Colonic mucosa (tissue), 4 donors: ENCODE results near the gene DCLK1. TPM values are rescaled to one million over a fixed set of nuclear protein-coding genes. Genes with fewer than 3 reads are reported as not detected.

ENCODE experiments used
- DNase-seq: peaks from one replicate; pipeline ENCODE4 v3.0.0-alpha.2; 2020
- H3K27ac ChIP-seq: fragments of 200-600 bp; one replicate; pipeline ENCODE4 v1.8.0; 2021
- H3K27me3 ChIP-seq: fragments of 200-600 bp; one replicate; pipeline ENCODE4 v1.8.0; 2021
- H3K36me3 ChIP-seq: fragments of 200-600 bp; one replicate; pipeline ENCODE4 v1.8.0; 2021
- H3K4me1 ChIP-seq: fragments of 200-600 bp; one replicate; pipeline ENCODE4 v1.8.0; 2021; ENCODE audit warnings: mild to moderate bottlenecking
- H3K4me3 ChIP-seq: fragments of 200-600 bp; one replicate; pipeline ENCODE4 v1.8.0; 2021
- H3K9ac ChIP-seq, 2 donors: one replicate each; pipeline ENCODE4 v1.7.0; 2013; ENCODE audit warnings: control low read depth in 2 of 2, low read depth in 2 of 2, low read length in 2 of 2
- H3K9me3 ChIP-seq: fragments of 200-600 bp; one replicate; pipeline ENCODE4 v1.8.0; 2021
- CTCF ChIP-seq: fragments of 200-600 bp; IDR thresholded peaks from one replicate; pipeline ENCODE4 v1.8.0; 2022; ENCODE audit warnings: antibody characterized with exemption, mild to moderate bottlenecking
- intact Hi-C: fragments of 100-400 bp; cut with DNase I; formaldehyde crosslinking; loops from one replicate; pipeline ENCODE4 v1.14.1; 2022
- total RNA-seq, 2 donors: library from RNA; stranded (reverse); fragmentation: NEBNext Ultra II Directional in 1 of 2; extraction: Animal tissue kit (Norgen Biotek cat#: 25700) in 1 of 2; gene quantifications; one replicate each; pipeline ENCODE4 v1.2.1, GENCODE V29; 2021
- donor health status: healthy.
- donor health status: DM: no; HTN: no; CAD: no.
- donor health status: DM: no; HTN: no; CAD: no.

DCLK1 gene
- total RNA-seq, 2 donors from 2014 or later: 1.5 to 5.0 TPM

DNA sequence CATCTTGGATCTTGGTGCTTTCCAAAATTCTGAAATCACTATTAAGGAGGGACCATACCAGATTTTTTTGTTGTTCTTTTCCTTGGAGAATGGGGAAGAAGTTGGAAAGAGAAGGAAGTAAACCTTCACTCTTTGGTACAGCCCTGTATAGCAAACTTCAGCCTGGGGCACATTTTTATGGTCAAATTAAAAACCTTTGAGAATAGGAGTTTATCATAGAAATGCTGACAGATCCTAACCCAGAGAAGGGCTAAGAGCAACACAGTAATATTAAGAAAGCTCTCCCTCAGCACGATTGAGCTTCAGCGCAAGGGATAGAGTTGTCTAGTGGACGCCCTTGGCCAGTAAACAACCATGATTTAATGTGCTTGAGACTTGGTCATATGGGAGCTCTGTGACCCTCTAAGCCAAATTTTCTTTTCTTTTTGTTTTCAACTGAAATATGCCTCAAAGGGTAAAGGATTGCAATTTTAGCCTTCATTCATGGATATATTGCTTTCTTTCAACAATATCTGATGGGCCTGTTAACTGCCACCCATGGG, 360.4 kb downstream of the DCLK1 start:
- no peaks in the 10 kb centered on the region for H3K9me3 ChIP-seq
- H3K9ac ChIP-seq: no peak overlapping the region
- no peaks in the 10 kb centered on the region for H3K36me3 ChIP-seq
- H3K4me1 ChIP-seq: no peaks in the 10 kb centered on the region
- no peak overlapping the region for H3K4me3 ChIP-seq
- no peak for TF ChIP-seq CTCF
- intact Hi-C loops: no loop called here
- H3K27me3 ChIP-seq: no peaks in the 10 kb centered on the region
- no peak overlapping the region for H3K27ac ChIP-seq
- no peak for DNase-seq

DNA sequence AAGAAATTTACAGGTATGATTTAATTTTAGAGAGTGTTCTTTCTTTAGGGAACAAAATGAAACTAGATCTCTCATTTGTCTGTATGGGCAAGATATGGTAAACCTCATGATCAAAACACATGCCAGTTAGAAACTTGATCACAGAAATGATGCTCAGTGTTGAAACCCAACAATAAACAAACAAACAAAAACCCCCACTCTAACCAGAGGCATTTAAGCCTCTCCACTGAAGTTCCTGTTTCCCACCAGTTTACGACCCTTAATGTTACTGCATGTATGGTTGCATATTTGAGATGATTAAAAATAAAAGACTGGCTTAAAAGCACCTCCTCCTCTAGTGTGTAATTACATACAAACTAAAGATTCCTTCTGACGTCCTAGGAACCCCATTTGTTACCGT, 361.4 kb downstream of the DCLK1 start:
- DNase-seq: no peak
- TF ChIP-seq CTCF: no peak
- intact Hi-C loops: no loop called here

GRCh38 chr13:35768551-35768950, 362.6 kb downstream of the DCLK1 start:
- no peak for TF ChIP-seq CTCF
- no peaks in the 10 kb centered on the region for H3K27me3 ChIP-seq
- H3K27ac ChIP-seq: no peak overlapping the region
- H3K9ac ChIP-seq: no peak overlapping the region
- intact Hi-C loops: no loop called here
- no peak overlapping the region for H3K4me3 ChIP-seq
- H3K36me3 ChIP-seq: no peaks in the 10 kb centered on the region
- H3K9me3 ChIP-seq: no peaks in the 10 kb centered on the region
- DNase-seq: no peak
- no peaks in the 10 kb centered on the region for H3K4me1 ChIP-seq

More for the DNA sequence above, 361.4 kb downstream of the DCLK1 start:
- Histone ChIP-seq H3K4me1 (no peaks in the 10 kb centered on the region), H3K27me3 (no peaks in the 10 kb centered on the region), H3K27ac (no peak overlapping the region), H3K9me3 (no peaks in the 10 kb centered on the region), H3K9ac (no peak overlapping the region), H3K36me3 (no peaks in the 10 kb centered on the region), H3K4me3 (no peak overlapping the region)

DNA sequence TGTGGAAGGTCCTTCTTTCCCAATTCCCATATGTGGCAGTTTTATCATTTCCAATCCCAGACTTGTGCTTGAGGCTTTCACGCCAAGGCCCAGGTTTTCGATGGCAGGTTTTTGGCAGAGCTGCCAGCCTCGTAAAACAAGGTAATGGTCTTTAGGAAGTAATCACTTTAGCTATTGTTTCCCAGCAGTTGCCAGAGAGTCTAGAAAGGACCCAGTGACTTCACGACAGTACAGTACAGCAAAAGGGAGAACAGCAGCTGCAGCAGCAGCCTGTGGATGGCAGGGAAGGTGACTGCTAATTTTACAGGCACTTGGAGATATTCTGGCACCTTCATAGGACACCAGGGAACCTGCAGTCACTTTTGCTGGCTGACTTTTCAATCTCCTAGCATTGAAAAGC, 363.1 kb downstream of the DCLK1 start:
- Histone ChIP-seq H3K36me3 (no peaks in the 10 kb centered on the region), H3K9ac (no peak overlapping the region), H3K9me3 (no peaks in the 10 kb centered on the region), H3K4me3 (no peak overlapping the region), H3K27me3 (no peaks in the 10 kb centered on the region), H3K27ac (no peak overlapping the region), H3K4me1 (no peaks in the 10 kb centered on the region)
- TF ChIP-seq CTCF: no peak
- DNase-seq: no peak
- intact Hi-C loops: no loop called here

GRCh38 chr13:35767256-35767976, 363.8 kb downstream of the DCLK1 start:
- Histone ChIP-seq H3K9ac (no peak overlapping the region), H3K4me3 (no peak overlapping the region), H3K27me3 (no peaks in the 10 kb centered on the region), H3K4me1 (no peaks in the 10 kb centered on the region), H3K9me3 (no peaks in the 10 kb centered on the region), H3K36me3 (no peaks in the 10 kb centered on the region), H3K27ac (no peak overlapping the region)
- intact Hi-C loops: no loop called here
- TF ChIP-seq CTCF: no peak
- DNase-seq: no peak
